HG02852 (cell line): ENCODE data around the gene ILDR2.

Experiments used
- ATAC-seq: cut with Tn5 transposase; IDR thresholded peaks from one replicate; pipeline ENCODE4 v1.9.1; 2021; ENCODE audit warnings: mild to moderate bottlenecking, moderate library complexity; ENCODE audit not compliant: unreplicated experiment

The ILDR2 gene

DNA sequence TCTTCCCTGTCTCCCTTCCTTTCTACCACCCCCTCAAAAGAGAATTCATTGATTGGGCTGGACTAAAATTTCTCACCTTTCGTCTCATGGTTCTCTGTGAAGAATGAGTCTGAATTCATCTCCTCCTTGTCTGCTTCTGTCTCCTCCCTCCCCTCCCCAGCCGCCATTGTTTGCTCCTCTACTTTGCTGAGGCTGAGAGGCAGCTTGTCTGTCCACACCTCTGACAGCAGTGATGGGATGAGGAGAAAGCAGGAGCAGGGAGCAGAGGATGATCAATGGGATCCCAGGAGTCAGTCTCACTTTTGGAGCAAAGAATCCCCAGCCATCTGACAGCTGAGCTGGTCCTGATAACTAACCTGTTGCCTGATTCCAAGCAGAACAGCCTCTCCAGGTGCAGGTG lies 2.5 kb downstream of the ILDR2 start:
- no peak for ATAC-seq

DNA sequence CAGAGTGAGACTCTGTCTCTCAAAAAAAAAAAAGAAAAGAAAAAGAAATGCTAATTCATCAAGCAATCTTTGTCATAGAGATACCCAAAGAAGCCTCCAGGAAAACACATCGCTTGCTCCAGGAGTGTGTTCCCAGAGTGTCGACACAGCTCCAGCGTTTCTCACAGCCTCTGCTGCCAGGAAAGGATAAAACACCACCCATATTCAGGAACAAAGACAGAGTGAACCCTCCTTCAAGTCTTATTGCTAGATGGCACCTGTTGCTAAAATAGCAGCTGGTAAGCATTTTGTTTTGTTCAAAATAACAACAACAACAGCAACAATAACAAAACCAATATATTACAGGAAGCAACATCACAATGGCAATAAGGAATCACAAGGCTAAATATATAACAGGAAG lies 3.1 kb downstream of the ILDR2 start:
- ATAC-seq, result no peak

DNA sequence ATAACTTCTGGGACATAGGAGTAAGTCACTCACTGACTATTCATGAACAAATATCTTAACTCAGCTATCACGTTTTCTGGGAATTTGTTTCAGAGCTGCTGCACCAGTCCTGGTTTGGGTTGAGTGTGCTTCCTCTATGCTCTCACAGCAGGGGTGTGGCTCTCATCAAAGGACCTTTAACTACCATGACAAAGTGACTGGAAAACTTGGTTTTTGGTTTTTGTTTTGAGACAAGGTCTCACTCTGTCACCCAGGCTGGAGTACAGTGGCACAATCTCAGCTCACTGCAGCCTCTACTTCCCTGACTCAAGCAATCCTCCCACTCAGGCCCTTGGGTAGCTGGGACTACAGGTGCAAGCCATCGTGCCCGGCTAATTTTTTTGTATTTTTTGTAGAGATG lies 4.1 kb downstream of the ILDR2 start:
- no peak for ATAC-seq

DNA sequence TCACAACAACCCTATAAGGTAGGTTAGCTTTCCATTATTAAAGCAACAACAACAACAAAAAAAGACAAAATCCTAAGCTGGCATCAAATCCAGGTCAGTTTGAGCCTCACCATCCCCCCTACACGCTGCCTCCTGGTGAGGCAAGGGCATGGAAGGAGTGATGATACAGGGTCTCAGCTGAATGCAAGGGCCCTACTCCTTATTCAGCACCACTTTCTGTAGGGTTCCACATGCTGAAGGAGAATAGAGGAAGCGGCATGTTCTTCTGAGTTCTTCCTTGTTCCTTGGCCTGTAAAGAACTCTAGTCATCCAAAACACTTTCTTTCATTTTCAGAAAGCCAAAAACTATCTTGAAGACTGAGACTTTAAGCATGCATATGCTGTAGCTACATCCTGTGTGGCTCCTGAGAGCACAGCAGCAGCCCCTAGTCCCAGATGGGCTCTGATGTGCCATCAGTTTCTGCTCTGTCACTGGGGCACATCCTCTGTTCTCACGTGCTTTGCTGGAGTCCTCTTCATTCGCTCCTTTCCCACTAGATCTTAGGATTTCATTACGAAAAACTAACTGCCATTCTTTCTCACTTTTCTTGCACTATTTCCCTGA lies 6.2 kb downstream of the ILDR2 start:
- peak; percentile 79 for ATAC-seq

DNA sequence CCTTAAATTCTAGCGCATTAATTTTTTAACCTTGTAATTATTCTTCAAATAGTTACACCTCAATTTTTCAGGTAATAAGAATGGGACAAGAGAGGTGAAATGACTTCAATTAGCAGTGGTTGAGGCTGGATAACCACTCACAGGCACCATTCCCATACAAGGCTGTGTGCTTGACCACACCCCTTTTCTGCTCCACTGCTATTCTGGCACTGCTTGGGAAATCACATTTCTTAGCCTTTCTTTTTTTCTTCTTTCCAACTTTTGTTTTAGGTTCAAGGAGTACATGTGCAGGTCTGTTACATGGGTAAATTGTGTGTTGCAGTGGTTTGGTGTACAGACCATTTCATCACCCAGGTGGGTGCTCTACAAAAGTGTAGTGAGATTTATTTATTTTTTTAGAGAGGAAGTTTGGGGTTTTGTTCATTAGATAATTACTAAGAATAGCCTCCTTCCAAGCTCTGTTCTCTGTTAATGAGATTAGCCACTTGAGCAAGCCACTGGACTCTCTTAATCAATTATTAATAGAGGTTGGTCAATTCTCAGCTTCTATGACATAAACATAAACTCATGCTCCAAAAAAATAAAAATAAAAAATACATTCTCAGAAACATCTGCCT lies 14.4 kb downstream of the ILDR2 start:
- ATAC-seq, result no peak

DNA sequence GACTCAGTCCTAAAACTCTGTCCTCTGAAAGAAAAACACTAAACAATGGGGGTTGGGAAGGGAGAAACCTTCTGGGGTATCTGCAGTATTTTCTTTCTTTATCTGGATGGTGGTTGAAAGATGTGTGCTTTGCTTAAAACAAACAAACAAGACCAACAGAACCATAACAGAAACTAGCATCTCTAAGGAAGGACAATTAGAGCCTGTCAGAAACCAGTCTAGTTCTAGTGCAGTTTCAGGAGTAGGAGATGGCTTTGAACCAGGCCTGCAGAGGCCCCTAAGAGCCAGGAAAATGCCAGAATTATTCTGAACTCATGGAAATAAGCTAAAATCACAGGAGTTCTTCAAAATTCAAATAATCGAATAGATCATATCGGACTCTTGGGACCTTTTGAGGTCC lies 18.5 kb downstream of the ILDR2 start:
- ATAC-seq, result no peak

DNA sequence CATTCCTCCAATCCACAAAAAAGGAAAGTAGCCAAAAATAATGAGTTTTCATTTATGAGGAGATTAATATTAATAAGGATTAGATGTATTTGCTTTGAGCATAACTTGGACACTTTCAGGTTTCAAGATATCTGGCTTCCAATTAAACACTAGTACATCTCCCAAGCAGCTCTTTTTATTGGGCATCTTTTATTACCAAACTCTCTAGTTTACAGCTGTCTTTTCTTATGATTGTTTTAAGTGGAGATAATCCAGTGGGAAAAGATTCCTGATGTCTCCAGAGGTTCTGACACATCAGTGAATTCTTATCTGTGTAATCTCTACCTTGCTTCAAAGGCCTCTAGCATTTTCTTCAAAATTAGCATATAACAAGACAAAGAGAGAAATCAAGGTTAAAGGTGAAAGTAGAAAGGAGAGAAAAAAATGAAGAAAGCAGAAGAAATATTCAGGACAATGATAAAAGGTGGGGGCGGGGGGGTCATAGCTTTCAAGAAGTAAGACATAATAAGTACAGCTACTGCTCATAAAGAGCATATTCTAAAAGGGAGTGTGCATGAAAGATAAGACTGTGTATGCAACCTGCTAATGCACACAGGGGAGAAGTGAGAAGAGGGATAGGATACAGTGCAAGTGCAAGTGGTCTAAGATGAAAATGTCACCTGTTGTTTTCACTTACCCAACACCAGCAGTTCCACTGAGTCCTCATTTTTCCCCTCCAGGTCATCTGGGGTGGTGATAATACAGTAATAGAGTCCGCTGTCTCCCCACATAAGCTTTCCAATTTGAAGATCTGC lies 19.1 kb downstream of the ILDR2 start:
- ATAC-seq, result no peak

DNA sequence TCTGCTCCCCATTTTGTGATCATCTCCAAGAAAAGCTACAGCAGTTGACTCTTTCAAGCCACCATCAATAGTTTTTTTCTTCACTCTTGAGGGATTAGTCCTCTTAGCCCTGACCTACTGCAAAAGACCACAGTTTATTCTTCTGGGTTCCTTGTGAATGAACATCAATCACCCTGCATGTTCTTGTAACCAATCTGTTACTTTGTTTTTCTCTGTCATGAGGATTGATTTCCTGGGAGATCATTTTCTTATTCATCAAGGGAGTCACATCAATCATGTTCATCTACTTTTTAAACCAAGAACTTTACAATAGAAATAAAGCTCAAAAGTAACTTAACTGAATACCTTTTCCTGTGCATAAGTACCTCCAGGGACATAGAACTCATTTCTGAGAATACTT lies 21.8 kb downstream of the ILDR2 start:
- ATAC-seq, result no peak

DNA sequence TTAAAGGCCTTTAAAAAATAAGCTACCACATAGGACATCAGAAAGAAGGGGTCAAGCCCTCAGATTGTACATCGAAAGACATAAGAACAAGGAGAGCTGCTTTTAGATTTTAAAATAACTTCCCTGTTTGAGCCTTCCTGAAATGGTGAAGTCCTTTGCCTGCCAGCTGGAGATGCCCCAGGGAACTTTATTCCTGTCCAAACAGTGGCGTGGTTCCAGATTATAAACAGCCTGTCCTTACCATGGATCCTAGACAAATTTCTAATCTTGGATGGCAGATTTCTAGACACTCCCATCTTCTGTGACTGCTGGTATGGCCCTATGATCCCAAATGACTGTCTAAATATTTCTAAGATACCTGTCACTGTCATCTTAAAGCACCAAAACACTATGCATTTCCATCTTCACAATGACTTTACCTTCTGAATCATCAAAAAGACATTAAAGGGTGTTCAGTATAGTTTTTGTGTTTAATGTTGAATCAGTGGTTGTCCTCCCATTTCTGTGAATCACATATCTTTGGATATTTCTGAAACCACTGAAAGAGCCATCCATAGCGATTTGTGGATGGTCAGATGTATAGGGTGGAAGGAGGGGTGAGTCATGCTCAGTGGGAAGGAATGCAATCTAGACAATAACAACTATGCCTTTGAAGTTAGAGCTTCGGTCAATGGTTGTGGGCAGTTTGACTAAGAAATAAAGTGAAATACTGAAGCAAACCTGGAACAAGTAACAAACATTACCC lies 23.2 kb downstream of the ILDR2 start:
- ATAC-seq, result no peak

DNA sequence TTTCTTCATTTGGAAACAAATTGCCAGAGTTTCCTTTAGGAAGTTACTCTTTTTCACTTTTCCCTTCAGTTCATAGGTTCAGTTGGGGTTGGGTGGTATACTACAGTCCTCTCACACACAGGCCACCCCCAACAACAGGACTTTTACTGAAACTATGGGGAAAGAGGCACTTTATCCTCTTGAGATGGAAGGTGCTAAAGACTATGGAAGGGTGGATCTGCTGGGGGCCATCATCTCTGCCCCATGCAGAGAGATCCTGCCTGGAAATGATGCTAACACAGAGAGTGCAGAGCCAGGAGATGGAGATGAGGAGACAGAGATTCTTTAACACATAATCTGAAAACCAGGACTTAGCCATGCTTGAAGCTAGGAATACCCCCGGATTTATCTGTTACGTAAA lies 24.3 kb downstream of the ILDR2 start:
- ATAC-seq, result no peak

DNA sequence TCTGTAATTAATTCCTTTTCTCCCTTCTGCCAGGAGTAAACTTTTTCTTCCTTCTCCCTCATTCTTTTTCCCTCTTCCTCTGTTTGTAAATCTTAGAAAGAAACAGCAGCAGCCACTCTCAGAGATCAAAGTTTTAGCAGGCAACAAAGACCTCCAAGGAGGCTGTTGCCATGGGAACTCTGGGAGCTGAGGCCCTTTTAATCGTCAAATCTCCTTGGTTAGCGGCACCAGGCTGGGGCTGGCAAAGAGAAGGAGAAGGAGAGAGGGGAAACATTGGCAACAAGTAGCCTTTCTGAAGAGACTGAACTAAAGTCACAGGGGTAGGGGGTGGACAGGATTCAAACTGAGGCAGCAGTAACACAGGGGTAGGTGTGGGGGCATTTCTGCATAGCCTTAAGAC lies 25.2 kb downstream of the ILDR2 start:
- ATAC-seq, result no peak

DNA sequence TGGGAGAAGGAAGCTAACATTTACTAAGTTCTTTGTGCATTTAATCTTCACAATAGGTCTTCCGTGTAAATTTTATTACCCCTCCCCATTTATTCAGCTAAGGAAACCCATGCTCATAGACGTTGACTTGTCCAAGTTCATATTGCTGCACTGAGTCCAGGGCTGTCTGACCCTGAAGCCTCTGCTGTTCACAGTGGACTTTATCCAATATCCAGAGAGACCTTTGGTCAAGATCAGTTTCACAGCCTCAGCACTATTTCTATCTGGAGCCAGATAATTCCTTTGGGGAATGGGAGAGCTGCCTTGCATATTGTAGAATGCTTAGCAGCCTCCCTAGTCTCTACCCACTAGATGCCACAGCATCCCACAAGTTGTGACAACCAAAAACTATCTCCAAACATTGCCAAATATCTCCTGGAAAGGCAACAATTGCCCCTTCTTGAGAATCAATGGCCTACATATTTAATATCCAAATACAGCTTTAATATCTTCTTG lies 26.4 kb downstream of the ILDR2 start:
- ATAC-seq, result no peak

DNA sequence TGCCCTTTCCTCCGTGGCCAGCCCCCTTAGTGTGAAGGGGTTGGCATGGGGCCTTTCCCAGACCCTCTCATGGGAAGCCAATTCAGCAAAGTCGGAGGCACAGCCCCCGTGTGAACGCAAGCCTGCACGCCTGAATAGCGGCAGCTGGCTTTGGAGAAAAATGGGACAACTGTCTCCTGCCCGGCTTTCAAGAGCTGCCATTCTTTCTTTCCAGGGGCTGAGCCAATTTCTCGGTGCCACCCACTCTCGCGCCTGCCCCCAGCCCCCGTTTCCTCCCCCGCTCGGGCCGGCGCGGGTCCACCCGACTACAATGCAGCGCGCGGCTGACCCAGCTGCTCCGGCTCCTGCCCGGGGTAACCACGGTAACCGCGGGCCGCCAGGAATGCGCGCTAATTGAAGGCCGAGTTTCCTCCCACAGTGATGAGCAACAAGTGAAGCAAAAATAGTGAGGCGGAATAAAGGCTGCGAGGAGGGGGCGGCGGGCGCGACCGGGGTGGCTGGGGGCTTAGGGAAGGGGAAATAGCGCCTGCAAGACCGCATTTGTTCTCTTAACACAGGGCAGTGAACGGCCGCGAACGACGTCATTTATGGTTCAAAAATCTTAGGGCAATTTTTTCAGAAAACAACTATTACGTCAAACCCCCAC lies 27.8 kb downstream of the ILDR2 start:
- peak; percentile 58 for ATAC-seq

DNA sequence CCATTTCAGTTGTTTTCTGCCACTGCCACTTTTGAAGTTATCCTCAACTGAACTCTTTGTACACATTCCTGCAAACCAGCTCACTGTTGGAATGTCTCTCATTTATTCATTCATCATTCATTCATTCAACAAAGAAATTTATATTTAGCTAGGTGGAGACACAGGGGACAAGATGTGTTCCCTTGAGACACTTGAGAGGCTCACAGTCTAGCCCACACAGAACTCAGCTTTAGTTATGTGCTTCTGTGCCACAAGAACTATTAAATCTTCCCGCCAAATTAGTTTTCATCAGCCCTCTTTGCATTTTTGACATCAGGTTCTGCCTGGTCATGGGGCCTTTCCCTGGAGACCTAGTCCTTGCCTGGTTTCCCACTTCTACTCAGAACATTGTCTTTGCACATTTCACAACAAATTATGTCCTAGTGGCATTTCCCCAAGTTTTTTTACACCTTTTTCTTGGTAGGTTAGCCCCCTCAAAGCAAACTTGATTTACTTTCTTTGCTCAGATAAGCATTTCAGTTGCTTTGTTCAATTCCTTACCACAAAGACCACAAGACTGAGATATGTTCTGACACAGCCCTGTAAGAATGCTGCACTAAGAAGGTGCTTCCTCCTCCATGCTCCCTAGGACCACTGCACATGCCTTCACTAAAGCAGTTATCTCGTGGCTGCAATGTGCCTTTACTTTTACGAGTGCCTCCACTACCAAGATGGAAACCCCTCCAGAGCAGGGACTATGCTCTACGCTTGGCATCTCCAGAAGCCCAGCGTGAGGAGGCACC lies 31.0 kb downstream of the ILDR2 start:
- no peak for ATAC-seq

DNA sequence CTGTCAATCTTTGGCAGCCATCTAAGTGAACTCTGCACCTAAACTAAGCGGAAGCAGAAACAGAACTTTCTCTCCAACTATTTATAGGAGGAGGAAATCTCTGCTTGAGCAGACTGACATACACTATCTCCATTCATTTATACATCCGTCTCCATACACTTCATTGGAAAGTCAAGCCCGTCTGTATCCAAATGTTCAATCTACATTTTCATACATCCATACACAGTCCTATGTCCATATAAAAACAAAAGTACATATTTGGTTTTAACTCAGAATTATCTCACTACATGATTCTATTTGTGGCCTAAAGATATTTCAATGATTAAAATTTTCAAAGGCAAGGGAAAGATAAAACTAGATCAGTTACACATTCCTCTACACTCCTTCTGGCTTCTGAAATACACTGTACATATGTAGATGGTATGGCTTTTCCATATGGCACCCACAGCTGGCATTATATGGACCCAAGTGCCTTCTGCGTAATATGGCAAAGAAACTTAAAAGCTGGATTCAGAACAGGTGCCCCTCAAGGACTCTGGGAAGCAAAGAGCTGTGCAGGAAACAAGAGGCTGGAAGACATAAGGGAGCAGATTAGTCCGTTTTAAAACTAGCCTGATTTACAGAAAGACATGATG lies 35.5 kb downstream of the ILDR2 start:
- no peak for ATAC-seq

DNA sequence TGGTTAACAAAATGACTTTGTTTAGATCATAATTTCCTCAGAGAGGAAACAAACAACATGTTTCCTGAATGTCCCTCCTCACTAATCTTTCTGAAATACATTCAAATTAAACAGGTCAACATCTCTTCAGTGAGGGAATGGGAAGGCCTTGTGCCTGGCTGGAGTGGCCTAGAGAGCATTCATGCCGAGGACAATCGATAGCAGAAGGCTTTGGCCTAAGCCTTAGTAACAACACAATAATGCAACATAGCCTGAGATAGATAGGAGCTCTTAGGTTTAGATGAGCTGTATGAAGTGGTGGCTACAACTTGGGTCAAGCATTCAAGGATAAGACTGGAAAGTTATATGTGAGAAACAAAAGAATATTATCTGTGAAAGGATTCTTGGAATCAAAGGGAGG lies 37.4 kb downstream of the ILDR2 start:
- no peak for ATAC-seq

DNA sequence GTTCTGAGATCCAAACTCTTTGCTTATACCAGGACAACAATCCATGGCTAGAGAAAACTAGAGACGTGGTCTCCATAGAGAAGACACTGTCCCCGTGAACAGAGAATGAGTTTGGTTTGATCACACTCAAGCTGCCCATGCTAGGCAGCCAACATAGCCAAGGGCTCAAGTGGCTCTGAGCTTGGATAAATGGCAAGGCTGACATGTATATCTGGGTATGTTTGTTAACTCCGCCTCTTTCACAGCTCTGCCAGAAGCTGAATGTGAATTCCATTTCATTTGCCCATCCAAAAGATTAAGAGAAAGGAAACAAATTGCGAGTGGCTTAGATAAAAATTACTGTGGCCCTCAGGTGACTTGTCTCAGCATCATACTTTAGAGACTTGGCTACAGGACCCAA lies 38.0 kb downstream of the ILDR2 start:
- no peak for ATAC-seq

DNA sequence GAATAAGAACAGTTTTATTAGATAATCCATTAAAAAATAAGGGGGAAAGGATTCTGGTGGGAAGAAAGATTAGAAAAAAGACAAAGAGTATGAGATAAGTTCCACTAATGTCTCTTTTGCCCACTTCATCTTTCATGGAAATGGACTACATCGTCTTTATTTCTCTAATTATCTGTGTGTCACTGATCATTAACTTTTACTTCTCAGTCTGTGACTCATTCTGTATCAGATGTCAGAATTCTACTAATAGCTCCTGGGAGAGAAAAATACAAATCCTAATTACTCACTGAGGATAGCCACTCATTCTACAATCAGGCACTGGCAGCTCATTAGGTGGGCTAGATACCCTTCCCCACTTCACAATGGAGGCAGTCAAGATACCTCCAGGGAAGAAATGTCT lies 41.7 kb downstream of the ILDR2 start:
- no peak for ATAC-seq

DNA sequence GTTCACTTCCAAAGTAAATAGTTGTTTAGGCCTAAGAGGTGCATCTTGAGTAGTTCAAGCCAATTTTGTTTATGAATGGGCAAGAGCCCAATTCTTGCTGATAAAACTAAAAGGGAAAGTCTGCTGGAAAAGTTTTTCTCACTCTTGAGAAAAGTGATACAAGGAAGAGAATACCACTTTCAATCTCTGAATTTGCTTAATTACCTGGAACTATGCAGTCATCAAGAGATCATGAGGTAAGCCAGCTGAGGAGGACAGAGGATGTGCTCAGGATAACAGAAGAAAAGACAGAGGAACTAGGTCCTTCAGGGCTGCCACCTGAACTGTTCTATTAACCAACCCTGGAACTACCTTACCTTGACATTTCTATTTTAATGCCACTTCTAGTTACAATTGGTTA lies 42.2 kb downstream of the ILDR2 start:
- no peak for ATAC-seq

DNA sequence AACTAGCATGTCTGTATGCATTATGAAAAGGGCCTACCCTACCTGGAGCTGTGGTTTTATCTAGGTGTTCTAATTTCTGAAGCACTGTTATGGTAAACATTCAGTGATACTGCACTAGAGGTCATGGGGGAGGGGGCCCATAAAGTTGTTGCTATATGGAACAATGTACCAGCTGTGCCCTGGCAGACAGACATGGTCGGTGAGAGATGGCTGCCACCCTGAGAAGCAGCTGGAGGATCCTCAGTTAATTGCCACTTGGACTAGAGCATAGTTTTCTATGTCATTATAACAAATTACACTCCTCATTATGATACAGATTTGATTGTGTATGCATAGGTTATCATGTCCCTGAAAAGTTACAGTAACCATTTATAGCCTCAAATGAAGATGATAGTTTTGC lies 45.4 kb downstream of the ILDR2 start:
- ATAC-seq, result no peak
